HCT116 (cell line): ENCODE data around the gene PROCA1. TPM values are rescaled to one million over a fixed set of nuclear protein-coding genes. Genes with fewer than 3 reads are reported as not detected.

Experiments used
- ATAC-seq: fragments of 200-7000 bp; cut with Tn5 transposase; 2 replicates; pipeline ENCODE4 v1.9.1; 2020; ENCODE audit warnings: mild to moderate bottlenecking, moderate library complexity
- BruUV-seq: library from RNA; stranded (reverse); fragments of 400-500 nt; replicated peaks from 2 replicates; lab custom pipeline; 2021; lab: Mats Ljungman, UMichigan
- CTCF ChIA-PET: fragments of 300-600 bp; sonication (Branson Sonifier 250); formaldehyde crosslinking; loops from one replicate; lab custom pipeline; 2021; ENCODE audit warnings: antibody characterized with exemption; lab: Charles Lee
- POLR2A ChIA-PET: fragments of 300-600, 350-600 bp; sonication (Branson Sonifier 250); formaldehyde crosslinking; loops from one replicate; lab custom pipeline; 2021; ENCODE audit warnings: antibody characterized with exemption; lab: Charles Lee
- RAD21 ChIA-PET, 2 experiments: fragments of 300-600 bp; sonication (Branson Sonifier 250); formaldehyde crosslinking; loops; one replicate each; lab custom pipeline; 2023; ENCODE audit warnings: low total read pairs in 2 of 2; ENCODE audit not compliant: uncharacterized antibody in 2 of 2, unreplicated experiment in 2 of 2, low non-redundant PET in 1 of 2; lab: Charles Lee
- DNase-seq: peaks from one replicate; pipeline ENCODE4 v3.0.0-alpha.2; 2010; ENCODE audit warnings: low read depth, low spot score
- H2AFZ ChIP-seq: fragments of 200-600 bp; shearing (Covaris generic), sonication (generic); 2 replicates; pipeline ENCODE4 v1.6.1; 2017; ENCODE audit warnings: low read depth, mixed run types, mixed read lengths, antibody characterized with exemption, low read length; ENCODE audit not compliant: poor library complexity, severe bottlenecking
- H3K27ac ChIP-seq: 2 replicates; pipeline ENCODE4 v1.5.1; 2012; ENCODE audit warnings: low read depth, low read length
- H3K27me3 ChIP-seq: fragments of 200-600 bp; sonication (generic); 2 replicates; pipeline ENCODE4 v1.6.1; 2016; ENCODE audit warnings: mixed run types, low read length, mixed read lengths; ENCODE audit not compliant: insufficient read depth
- H3K36me3 ChIP-seq, 2 experiments: fragments of 200-500 bp in 1 of 2; fragments of 200-600 bp in 1 of 2; sonication (Bioruptor generic) in 1 of 2; sonication (generic) in 1 of 2; 2 replicates each; pipeline versions ENCODE4 v1.5.1 to v1.6.1; 2014 to 2016; ENCODE audit warnings: low read length in 2 of 2, inconsistent platforms in 1 of 2, mixed read lengths in 1 of 2, mixed run types in 1 of 2; ENCODE audit not compliant: insufficient read depth in 2 of 2, control insufficient read depth in 1 of 2
- H3K4me1 ChIP-seq, 2 experiments: fragments of 200-600 bp in 1 of 2; sonication (generic) in 1 of 2; 2 replicates each; pipeline versions ENCODE4 v1.5.1 to v1.6.1; 2012 to 2017; ENCODE audit warnings: low read length in 2 of 2, inconsistent platforms in 1 of 2, mild to moderate bottlenecking in 1 of 2, mixed read lengths in 1 of 2, mixed run types in 1 of 2, moderate library complexity in 1 of 2; ENCODE audit not compliant: insufficient read depth in 2 of 2, control insufficient read depth in 1 of 2
- H3K4me2 ChIP-seq: fragments of 200-600 bp; sonication (generic); 2 replicates; pipeline ENCODE4 v1.6.1; 2017; ENCODE audit warnings: mixed run types, low read length, mixed read lengths
- H3K4me3 ChIP-seq, 2 experiments: fragments of 200-600 bp in 1 of 2; sonication (generic) in 1 of 2; replicated peaks in 1 of 2; 2 replicates each; pipeline ENCODE4 v1.5.1; 2011 to 2016; ENCODE audit warnings: low read length in 2 of 2, control low read depth in 1 of 2, low read depth in 1 of 2, mild to moderate bottlenecking in 1 of 2, mixed read lengths in 1 of 2, mixed run types in 1 of 2
- H3K79me2 ChIP-seq: fragments of 200-600 bp; sonication (generic); 2 replicates; pipeline ENCODE4 v1.6.1; 2017; ENCODE audit warnings: mild to moderate bottlenecking, mixed run types, low read length, moderate library complexity, mixed read lengths; ENCODE audit not compliant: insufficient read depth
- H3K9ac ChIP-seq: fragments of 200-600 bp; sonication (generic); 2 replicates; pipeline ENCODE4 v1.6.1; 2016; ENCODE audit warnings: low read length, mixed read lengths
- H3K9me2 ChIP-seq: fragments of 200-600 bp; sonication (generic), shearing (Covaris generic); 2 replicates; pipeline ENCODE4 v1.6.1; 2017; ENCODE audit warnings: mixed run types, mild to moderate bottlenecking, moderate library complexity; ENCODE audit not compliant: insufficient read depth
- H3K9me3 ChIP-seq, 2 experiments: fragments of 200-500 bp in 1 of 2; fragments of 200-600 bp in 1 of 2; sonication (Bioruptor generic) in 1 of 2; sonication (generic) in 1 of 2; 2 replicates each; pipeline ENCODE4 v1.6.1; 2014 to 2017; ENCODE audit warnings: low read length in 2 of 2, mixed read lengths in 2 of 2, inconsistent platforms in 1 of 2, low read depth in 1 of 2, mild to moderate bottlenecking in 1 of 2, mixed run types in 1 of 2, moderate library complexity in 1 of 2; ENCODE audit not compliant: control insufficient read depth in 1 of 2, insufficient read depth in 1 of 2
- H4K20me1 ChIP-seq: fragments of 200-600 bp; sonication (generic), shearing (Covaris generic); 2 replicates; pipeline ENCODE4 v1.6.1; 2017; ENCODE audit warnings: mixed run types, mild to moderate bottlenecking, moderate library complexity; ENCODE audit not compliant: insufficient read depth
- ATF3 ChIP-seq: IDR thresholded peaks from 2 replicates; pipeline ENCODE4 v1.6.1; 2012
- CTCF ChIP-seq, 3 experiments: fragments of 200-600 bp in 1 of 3; sonication (generic) in 1 of 3; IDR thresholded peaks in 2 of 3; conservative IDR thresholded peaks in 1 of 3; 2 replicates each; pipeline ENCODE4 v1.5.1; 2012 to 2017; ENCODE audit warnings: low read depth in 2 of 3, low read length in 2 of 3, antibody characterized with exemption in 1 of 3, borderline replicate concordance in 1 of 3, control low read depth in 1 of 3, mild to moderate bottlenecking in 1 of 3, mixed read lengths in 1 of 3, mixed run types in 1 of 3, moderate library complexity in 1 of 3; ENCODE audit not compliant: insufficient read depth in 1 of 3
- EZH2phosphoT487 ChIP-seq: fragments of 200-600 bp; IDR thresholded peaks from 2 replicates; pipeline ENCODE4 v1.6.1; 2018; ENCODE audit warnings: antibody characterized with exemption, borderline replicate concordance
- JUND ChIP-seq: IDR thresholded peaks from 2 replicates; pipeline ENCODE4 v1.6.1; 2012
- RAD21 ChIP-seq: IDR thresholded peaks from 2 replicates; pipeline ENCODE4 v1.6.1; 2012; ENCODE audit warnings: low read depth, mild to moderate bottlenecking
- REST ChIP-seq: IDR thresholded peaks from 2 replicates; pipeline ENCODE4 v1.6.1; 2012; ENCODE audit warnings: low read depth
- SP1 ChIP-seq: IDR thresholded peaks from 2 replicates; pipeline ENCODE4 v1.6.1; 2012; ENCODE audit warnings: low read depth
- YY1 ChIP-seq: IDR thresholded peaks from 2 replicates; pipeline ENCODE4 v1.6.1; 2011; ENCODE audit warnings: low read length, low read depth, moderate library complexity, mild to moderate bottlenecking; ENCODE audit not compliant: insufficient replicate concordance; ENCODE audit errors: extremely low read depth
- ZFX ChIP-seq: fragments of 450-650 bp; IDR thresholded peaks from 2 replicates; pipeline ENCODE4 v1.6.1; 2017
- ZNF274 ChIP-seq: fragments of 200-500 bp; sonication (Bioruptor generic); IDR thresholded peaks from 2 replicates; pipeline ENCODE4 v1.6.1; 2014; ENCODE audit warnings: mild to moderate bottlenecking, low read depth, low read length, inconsistent platforms
- intact Hi-C: fragments of 100-400 bp; cut with micrococcal nuclease; formaldehyde crosslinking; loops from 2 replicates; pipeline ENCODE4 v1.10.0; 2022
- total RNA-seq: library from RNA; stranded (reverse); gene quantifications from one replicate; pipeline ENCODE4 v1.2.1, GENCODE V29; 2021; ENCODE audit not compliant: unreplicated experiment

PROCA1 gene
- total RNA-seq, 1 experiment from 2014 or later, result 0.96 TPM

- no peak overlapping the region for H3K4me3 ChIP-seq
- no peak overlapping the region for H2AFZ ChIP-seq
- ChIA-PET CTCF (interaction anchor here (1.0 to 1.5 kb wide), 3 partner anchors 29 to 32 kb away, joined by 3 to 5 read pairs (median 4); no protein-coding TSS in a partner anchor), RAD21 (no interaction called here), POLR2A (no interaction called here)
- peaks cover 67 to 68% of the 10 kb centered on the region in 2 experiments for H3K36me3 ChIP-seq
- peak; percentile 10 for DNase-seq
- no peak overlapping the region for H3K27ac ChIP-seq
- H3K9me2 ChIP-seq, result no peaks in the 10 kb centered on the region
- H3K27me3 ChIP-seq, result no peaks in the 10 kb centered on the region
- H3K4me2 ChIP-seq, result no peak overlapping the region
- no TSS peak for BruUV-seq
- intact Hi-C loops, result loop anchor here (1.0 to 10.0 kb wide), 2 partner anchors 31 to 181 kb away; partner anchors contain the start of gene BLTP2
- peaks cover 7% of the 10 kb centered on the region; the same call in 1 of the 2 replicates for H3K79me2 ChIP-seq
- no peak overlapping the region for H3K9ac ChIP-seq
- TF ChIP-seq YY1 (no peak), EZH2phosphoT487 (no peak), CTCF (IDR thresholded peaks at IDR 0.05 in 2 of 3, conservative IDR thresholded peaks at IDR 0.05 in 1 of 3; ENCODE audit: borderline replicate concordance in 1 of 3, insufficient read depth in 1 of 3, low read depth in 2 of 3, low read length in 2 of 3) (peak; percentile 44 to 76 (median 70); a peak in 5 of 6 replicates), RAD21 (peak; percentile 54), SP1 (no peak), JUND (no peak), REST (no peak), ZNF274 (no peak), ZFX (no peak), ATF3 (no peak)
- H3K4me1 ChIP-seq, result no peaks in the 10 kb centered on the region
- H3K9me3 ChIP-seq, result no peaks in the 10 kb centered on the region
- peak; percentile 89 for ATAC-seq
- H4K20me1 ChIP-seq, result no peaks in the 10 kb centered on the region
Measured at GRCh38 chr17:28675980-28676379, 35.7 kb downstream of the PROCA1 start.
